Measurements from ENCODE around the gene BBX. TPM values are rescaled to one million over a fixed set of nuclear protein-coding genes. Genes with fewer than 3 reads are reported as not detected.

Gene BBX
- total and polyA plus RNA-seq, 2 of the 13 experiments (the other 11 are each of a cell fraction or from before 2014, with no cell fraction given), result 13.7 to 23.2 TPM

DNA sequence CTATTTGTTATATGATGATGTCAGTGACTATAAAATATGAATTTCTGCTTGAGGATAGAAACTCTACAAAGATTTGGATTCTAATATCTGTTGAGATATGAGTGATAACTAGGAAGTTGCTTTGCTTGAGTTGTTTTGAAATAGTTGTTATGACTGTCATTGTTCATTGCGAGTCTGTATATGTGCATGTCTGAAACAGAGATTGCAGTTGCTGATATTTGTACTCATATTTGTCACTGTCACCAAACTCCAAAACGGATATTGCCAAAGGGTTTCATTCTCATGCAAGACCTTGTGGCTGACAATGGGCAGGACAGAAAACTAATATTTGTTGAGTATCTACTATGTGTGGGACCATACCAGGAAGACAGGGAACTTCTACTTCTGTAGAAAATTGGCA is 327.9 kb downstream of the BBX start (continued):
- TF ChIP-seq, protein P1, sequence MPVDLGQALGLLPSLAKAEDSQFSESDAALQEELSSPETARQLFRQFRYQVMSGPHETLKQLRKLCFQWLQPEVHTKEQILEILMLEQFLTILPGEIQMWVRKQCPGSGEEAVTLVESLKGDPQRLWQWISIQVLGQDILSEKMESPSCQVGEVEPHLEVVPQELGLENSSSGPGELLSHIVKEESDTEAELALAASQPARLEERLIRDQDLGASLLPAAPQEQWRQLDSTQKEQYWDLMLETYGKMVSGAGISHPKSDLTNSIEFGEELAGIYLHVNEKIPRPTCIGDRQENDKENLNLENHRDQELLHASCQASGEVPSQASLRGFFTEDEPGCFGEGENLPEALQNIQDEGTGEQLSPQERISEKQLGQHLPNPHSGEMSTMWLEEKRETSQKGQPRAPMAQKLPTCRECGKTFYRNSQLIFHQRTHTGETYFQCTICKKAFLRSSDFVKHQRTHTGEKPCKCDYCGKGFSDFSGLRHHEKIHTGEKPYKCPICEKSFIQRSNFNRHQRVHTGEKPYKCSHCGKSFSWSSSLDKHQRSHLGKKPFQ (CRISPR knock-in tag; IDR thresholded peaks at IDR 0.05; ENCODE audit: insufficient replicate concordance), result no peak
- TF ChIP-seq HIVEP1 (CRISPR knock-in tag; IDR thresholded peaks at IDR 0.05) (no peak), POLR2G (IDR thresholded peaks at IDR 0.05; ENCODE audit: low read depth, low read length) (no peak), ZNF546 (CRISPR knock-in tag; conservative IDR thresholded peaks at IDR 0.05) (no peak), AHR (CRISPR knock-in tag; IDR thresholded peaks at IDR 0.05) (no peak), ZNF329 (CRISPR knock-in tag; IDR thresholded peaks at IDR 0.05; ENCODE audit: low read depth) (no peak), ZNF441 (CRISPR knock-in tag; IDR thresholded peaks at IDR 0.05; ENCODE audit: borderline replicate concordance) (no peak), SOX6 (IDR thresholded peaks at IDR 0.05) (no peak), SOX6 (CRISPR knock-in tag; IDR thresholded peaks at IDR 0.05) (peak; percentile 49; the same call in 1 of the 2 replicates), U2AF2 (IDR thresholded peaks at IDR 0.05; ENCODE audit: low read depth, low read length) (no peak), HOXA9 (CRISPR knock-in tag; IDR thresholded peaks at IDR 0.05; ENCODE audit: borderline replicate concordance) (no peak), MTA1 (CRISPR knock-in tag; IDR thresholded peaks at IDR 0.05; ENCODE audit: borderline replicate concordance) (no peak), GPN1 (CRISPR knock-in tag; IDR thresholded peaks at IDR 0.05; ENCODE audit: borderline replicate concordance) (no peak), SIN3B (IDR thresholded peaks at IDR 0.05; ENCODE audit: low read length) (no peak), KMT2B (CRISPR knock-in tag; IDR thresholded peaks at IDR 0.05) (no peak), RBAK (CRISPR knock-in tag; IDR thresholded peaks at IDR 0.05) (no peak), RFXANK (CRISPR knock-in tag; IDR thresholded peaks at IDR 0.05) (no peak), CEBPG (CRISPR knock-in tag; IDR thresholded peaks at IDR 0.05) (0 out of 2 replicates have a peak, but pooled peaks have one; percentile 37)
- TF ChIP-seq, protein P2, sequence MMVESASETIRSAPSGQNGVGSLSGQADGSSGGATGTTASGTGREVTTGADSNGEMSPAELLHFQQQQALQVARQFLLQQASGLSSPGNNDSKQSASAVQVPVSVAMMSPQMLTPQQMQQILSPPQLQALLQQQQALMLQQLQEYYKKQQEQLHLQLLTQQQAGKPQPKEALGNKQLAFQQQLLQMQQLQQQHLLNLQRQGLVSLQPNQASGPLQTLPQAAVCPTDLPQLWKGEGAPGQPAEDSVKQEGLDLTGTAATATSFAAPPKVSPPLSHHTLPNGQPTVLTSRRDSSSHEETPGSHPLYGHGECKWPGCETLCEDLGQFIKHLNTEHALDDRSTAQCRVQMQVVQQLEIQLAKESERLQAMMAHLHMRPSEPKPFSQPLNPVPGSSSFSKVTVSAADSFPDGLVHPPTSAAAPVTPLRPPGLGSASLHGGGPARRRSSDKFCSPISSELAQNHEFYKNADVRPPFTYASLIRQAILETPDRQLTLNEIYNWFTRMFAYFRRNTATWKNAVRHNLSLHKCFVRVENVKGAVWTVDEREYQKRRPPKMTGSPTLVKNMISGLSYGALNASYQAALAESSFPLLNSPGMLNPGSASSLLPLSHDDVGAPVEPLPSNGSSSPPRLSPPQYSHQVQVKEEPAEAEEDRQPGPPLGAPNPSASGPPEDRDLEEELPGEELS (CRISPR knock-in tag; IDR thresholded peaks at IDR 0.05), result peak; percentile 44; the same call in 1 of the 2 replicates
- TF ChIP-seq, protein P3, sequence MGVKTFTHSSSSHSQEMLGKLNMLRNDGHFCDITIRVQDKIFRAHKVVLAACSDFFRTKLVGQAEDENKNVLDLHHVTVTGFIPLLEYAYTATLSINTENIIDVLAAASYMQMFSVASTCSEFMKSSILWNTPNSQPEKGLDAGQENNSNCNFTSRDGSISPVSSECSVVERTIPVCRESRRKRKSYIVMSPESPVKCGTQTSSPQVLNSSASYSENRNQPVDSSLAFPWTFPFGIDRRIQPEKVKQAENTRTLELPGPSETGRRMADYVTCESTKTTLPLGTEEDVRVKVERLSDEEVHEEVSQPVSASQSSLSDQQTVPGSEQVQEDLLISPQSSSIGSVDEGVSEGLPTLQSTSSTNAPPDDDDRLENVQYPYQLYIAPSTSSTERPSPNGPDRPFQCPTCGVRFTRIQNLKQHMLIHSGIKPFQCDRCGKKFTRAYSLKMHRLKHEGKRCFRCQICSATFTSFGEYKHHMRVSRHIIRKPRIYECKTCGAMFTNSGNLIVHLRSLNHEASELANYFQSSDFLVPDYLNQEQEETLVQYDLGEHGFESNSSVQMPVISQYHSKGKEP (CRISPR knock-in tag; IDR thresholded peaks at IDR 0.05), result no peak
- TF ChIP-seq, protein P4, sequence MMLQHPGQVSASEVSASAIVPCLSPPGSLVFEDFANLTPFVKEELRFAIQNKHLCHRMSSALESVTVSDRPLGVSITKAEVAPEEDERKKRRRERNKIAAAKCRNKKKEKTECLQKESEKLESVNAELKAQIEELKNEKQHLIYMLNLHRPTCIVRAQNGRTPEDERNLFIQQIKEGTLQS (CRISPR knock-in tag; IDR thresholded peaks at IDR 0.05), result no peak
- TF ChIP-seq, protein P5, sequence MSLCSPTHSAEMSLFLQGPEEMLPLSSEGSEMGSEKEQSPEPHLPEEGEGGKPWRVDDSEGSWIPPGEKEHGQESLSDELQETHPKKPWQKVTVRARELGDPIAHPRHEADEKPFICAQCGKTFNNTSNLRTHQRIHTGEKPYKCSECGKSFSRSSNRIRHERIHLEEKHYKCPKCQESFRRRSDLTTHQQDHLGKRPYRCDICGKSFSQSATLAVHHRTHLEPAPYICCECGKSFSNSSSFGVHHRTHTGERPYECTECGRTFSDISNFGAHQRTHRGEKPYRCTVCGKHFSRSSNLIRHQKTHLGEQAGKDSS (CRISPR knock-in tag; IDR thresholded peaks at IDR 0.05; ENCODE audit: borderline replicate concordance, low read depth), result no peak
- TF ChIP-seq, protein P6, sequence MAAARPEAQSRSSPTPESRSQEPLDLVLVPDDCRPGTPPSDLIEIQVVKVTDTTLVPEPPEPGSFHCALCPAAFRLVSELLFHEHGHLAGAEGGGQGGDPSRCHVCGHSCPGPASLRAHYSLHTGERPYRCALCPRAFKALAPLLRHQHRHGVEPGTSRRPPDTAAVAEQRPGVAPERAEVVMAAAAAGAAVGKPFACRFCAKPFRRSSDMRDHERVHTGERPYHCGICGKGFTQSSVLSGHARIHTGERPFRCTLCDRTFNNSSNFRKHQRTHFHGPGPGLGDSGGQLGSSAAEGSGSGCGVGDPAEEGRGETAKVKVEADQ (CRISPR knock-in tag; IDR thresholded peaks at IDR 0.05; ENCODE audit: borderline replicate concordance), result no peak
- TF ChIP-seq, protein P7, sequence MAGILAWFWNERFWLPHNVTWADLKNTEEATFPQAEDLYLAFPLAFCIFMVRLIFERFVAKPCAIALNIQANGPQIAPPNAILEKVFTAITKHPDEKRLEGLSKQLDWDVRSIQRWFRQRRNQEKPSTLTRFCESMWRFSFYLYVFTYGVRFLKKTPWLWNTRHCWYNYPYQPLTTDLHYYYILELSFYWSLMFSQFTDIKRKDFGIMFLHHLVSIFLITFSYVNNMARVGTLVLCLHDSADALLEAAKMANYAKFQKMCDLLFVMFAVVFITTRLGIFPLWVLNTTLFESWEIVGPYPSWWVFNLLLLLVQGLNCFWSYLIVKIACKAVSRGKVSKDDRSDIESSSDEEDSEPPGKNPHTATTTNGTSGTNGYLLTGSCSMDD (CRISPR knock-in tag; IDR thresholded peaks at IDR 0.05), result no peak
